ENCODE data around the gene FZR1.

GRCh38 chr19:3539756-3540118 lies 33.6 kb downstream of the FZR1 start:
- TF ChIP-seq POLR2A (IDR thresholded peaks at IDR 0.05), result no peak
- TF ChIP-seq, protein P1, sequence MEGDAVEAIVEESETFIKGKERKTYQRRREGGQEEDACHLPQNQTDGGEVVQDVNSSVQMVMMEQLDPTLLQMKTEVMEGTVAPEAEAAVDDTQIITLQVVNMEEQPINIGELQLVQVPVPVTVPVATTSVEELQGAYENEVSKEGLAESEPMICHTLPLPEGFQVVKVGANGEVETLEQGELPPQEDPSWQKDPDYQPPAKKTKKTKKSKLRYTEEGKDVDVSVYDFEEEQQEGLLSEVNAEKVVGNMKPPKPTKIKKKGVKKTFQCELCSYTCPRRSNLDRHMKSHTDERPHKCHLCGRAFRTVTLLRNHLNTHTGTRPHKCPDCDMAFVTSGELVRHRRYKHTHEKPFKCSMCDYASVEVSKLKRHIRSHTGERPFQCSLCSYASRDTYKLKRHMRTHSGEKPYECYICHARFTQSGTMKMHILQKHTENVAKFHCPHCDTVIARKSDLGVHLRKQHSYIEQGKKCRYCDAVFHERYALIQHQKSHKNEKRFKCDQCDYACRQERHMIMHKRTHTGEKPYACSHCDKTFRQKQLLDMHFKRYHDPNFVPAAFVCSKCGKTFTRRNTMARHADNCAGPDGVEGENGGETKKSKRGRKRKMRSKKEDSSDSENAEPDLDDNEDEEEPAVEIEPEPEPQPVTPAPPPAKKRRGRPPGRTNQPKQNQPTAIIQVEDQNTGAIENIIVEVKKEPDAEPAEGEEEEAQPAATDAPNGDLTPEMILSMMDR (IDR thresholded peaks at IDR 0.05), result no peak
